Stimulated activated CD4-positive, alpha-beta T cell treated with anti-CD3 and anti-CD28 coated beads, Interleukin-1b, Interleukin-23, amount 100 ng/mL, for 1 hour (primary cell): ENCODE data around the gene SORCS2.

Experiments used
- DNase-seq, 2 donors: peaks; one replicate each; pipeline ENCODE4 v3.0.0-alpha.2; 2020; ENCODE audit warnings: low read depth in 2 of 2

Gene SORCS2

GRCh38 chr4:7635445-7636239 lies 443.3 kb downstream of the SORCS2 start:
- no peak for DNase-seq

GRCh38 chr4:7636240-7636508 lies 443.8 kb downstream of the SORCS2 start:
- DNase-seq = no peak

GRCh38 chr4:7637139-7637538 lies 444.8 kb downstream of the SORCS2 start:
- no peak for DNase-seq

- no peak for DNase-seq
Observed at GRCh38 chr4:7637971-7638370, 445.6 kb downstream of the SORCS2 start.

GRCh38 chr4:7638489-7638888 lies 446.2 kb downstream of the SORCS2 start:
- DNase-seq = no peak

GRCh38 chr4:7638984-7639789 lies 446.8 kb downstream of the SORCS2 start:
- no peak for DNase-seq

- no peak for DNase-seq
Observed at GRCh38 chr4:7640136-7640535, 447.8 kb downstream of the SORCS2 start.

- no peak for DNase-seq
Observed at GRCh38 chr4:7641712-7642111, 449.4 kb downstream of the SORCS2 start.

GRCh38 chr4:7642741-7643458 lies 450.6 kb downstream of the SORCS2 start:
- DNase-seq = no peak

- DNase-seq = no peak
Observed at GRCh38 chr4:7645158-7645557, 452.8 kb downstream of the SORCS2 start.

- no peak for DNase-seq
Observed at GRCh38 chr4:7645956-7646355, 453.6 kb downstream of the SORCS2 start.

- no peak for DNase-seq
Observed at GRCh38 chr4:7646384-7647061, 454.2 kb downstream of the SORCS2 start.

GRCh38 chr4:7647186-7647585 lies 454.8 kb downstream of the SORCS2 start:
- DNase-seq = no peak

GRCh38 chr4:7647600-7648543 lies 455.5 kb downstream of the SORCS2 start:
- no peak for DNase-seq

GRCh38 chr4:7648544-7649395 lies 456.4 kb downstream of the SORCS2 start:
- no peak for DNase-seq

- no peak for DNase-seq
Observed at GRCh38 chr4:7649411-7649740, 457.0 kb downstream of the SORCS2 start.

GRCh38 chr4:7649741-7650531 lies 457.6 kb downstream of the SORCS2 start:
- DNase-seq = no peak

GRCh38 chr4:7650606-7651385 lies 458.5 kb downstream of the SORCS2 start:
- no peak for DNase-seq
